Smooth muscle cell of the coronary artery (primary cell): ENCODE results near the gene TRUB1. TPM values are rescaled to one million over a fixed set of nuclear protein-coding genes. Genes with fewer than 3 reads are reported as not detected.

ENCODE experiments used
- total RNA-seq: library from RNA; depleted of rRNA; stranded (reverse); fragments of >200 nt; gene quantifications from 2 replicates; pipeline ENCODE4 v1.2.3, GENCODE V29; 2014; ENCODE audit warnings: low replicate concordance

TRUB1 gene
- 12.1 and 28.3 TPM in 2 replicates for total RNA-seq

GRCh38 chr10:114937962-114938855, at the start of gene TRUB1:
TRUB1 (plus strand) TSS chr10:114938195; CDS start chr10:114938254, 59 bp downstream.

Other genes with a start within 250 kb of the TRUB1 start
- 23.5 and 31.0 TPM in 2 replicates for gene FHIP2A, start 116.4 kb upstream of the TRUB1 start, total RNA-seq
- 0.23 and 1.4 TPM in 2 replicates for gene ATRNL1, start 155.2 kb downstream of the TRUB1 start, total RNA-seq